ENCODE data around the gene ADCK1.

GRCh38 chr14:77902811-77903210 lies 102.9 kb downstream of the ADCK1 start:
- TF ChIP-seq CTCF (IDR thresholded peaks at IDR 0.05), result no peak
- TF ChIP-seq POLR2A (IDR thresholded peaks at IDR 0.05), result no peak
